HG02678 (cell line): ENCODE data around the gene NABP1.

Experiments
- ATAC-seq: cut with Tn5 transposase; IDR thresholded peaks from one replicate; pipeline ENCODE4 v1.9.1; 2021; ENCODE audit warnings: mild to moderate bottlenecking, moderate library complexity; ENCODE audit not compliant: unreplicated experiment

NABP1 gene

DNA sequence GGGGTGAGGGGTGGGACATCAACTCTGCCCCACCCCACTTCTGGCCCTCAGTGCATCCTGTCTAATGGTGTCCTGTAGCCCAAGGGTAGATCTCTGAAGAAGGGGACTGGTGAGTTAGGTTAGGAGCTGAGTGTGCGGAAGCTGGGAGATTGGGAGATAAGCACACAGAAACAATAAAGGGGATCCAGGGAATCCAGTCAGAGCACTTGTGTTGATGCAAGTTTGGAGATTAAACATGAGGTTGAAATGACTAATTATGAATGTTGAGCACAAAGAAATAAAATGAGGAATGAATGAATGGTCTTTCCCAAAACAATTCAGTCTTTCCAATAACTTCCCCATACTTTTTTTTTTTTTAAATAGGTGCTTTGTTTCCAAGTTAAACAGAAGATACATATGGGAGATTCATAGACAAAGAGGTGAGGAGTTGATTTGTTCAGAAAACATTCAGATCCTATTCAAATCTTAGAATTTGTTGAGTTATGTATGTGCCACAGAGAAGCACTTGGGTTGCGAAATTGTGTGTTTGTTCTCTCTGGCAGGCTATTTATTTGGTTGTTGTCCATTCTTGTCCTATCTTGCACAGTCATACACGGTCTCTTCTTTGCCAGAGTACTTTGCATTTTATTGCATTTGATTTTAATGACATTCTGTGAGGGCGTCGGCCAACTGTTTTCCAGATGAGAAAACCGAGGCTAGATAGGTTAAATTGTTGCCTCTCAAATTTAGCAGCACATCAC lies 31.6 kb upstream of the NABP1 start:
- no peak for ATAC-seq

DNA sequence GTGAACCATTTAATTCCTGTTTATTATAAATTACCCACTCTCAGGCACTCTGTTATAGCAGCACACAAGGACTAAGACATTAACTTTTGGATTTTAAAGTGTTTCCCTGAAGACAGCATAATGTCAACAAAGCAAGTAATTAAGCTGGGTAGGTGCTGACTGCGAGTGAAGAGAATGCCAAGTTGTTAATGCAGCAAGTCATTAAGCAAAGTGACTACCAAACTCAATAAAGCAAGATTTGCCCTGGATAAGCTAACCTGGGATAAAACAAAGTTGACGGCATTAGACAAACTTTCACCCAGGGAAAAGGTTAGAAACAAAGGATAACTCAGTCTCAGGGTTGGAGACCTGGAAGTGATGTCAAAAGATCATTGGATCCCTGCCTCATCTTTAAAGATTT lies 28.4 kb upstream of the NABP1 start:
- ATAC-seq, result no peak

DNA sequence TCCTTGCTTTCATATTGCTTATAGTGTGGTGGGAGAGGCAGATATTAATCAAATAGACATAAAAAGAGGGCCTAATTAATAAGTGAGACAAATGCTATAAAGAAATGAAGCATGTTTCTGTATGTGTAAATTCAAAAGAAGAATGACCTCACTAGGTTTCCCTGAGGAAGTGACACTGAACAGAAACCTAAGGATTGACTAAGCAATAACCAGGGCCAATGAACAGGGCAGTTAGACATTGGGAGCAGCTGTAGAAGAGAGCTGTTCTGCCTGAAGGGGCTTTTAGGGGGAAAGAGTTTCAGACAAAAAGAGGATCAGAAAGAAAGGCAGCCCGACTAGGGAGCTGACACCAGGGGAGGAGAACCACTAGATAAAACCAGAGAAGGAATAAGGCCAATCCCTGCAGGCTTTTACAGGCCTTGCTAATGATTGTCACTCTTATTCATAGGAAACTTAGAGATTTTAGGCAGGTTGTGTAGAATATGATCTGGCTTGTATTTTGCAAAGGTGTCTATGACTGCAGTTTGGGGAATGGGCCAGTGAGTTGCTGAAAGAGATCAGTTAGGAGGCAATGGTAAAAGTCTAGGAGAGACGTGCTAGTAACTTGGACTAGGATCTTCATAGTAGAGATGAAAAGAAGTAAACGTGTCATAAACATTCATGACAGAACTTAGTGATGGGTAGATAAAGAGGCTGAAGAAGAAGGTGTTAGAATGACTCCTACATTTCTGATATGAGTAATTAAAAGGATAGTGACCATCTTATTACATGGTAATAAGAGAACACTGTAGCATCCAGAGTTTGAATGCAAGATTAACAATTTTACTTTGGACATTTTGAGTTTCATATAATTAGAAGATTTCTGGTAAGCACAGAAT lies 26.8 kb upstream of the NABP1 start:
- peak; percentile 99 for ATAC-seq

- no peak for ATAC-seq
Observed at GRCh38 chr2:191653667-191654391, 24.1 kb upstream of the NABP1 start.

GRCh38 chr2:191656391-191656790 lies 21.5 kb upstream of the NABP1 start:
- no peak for ATAC-seq

DNA sequence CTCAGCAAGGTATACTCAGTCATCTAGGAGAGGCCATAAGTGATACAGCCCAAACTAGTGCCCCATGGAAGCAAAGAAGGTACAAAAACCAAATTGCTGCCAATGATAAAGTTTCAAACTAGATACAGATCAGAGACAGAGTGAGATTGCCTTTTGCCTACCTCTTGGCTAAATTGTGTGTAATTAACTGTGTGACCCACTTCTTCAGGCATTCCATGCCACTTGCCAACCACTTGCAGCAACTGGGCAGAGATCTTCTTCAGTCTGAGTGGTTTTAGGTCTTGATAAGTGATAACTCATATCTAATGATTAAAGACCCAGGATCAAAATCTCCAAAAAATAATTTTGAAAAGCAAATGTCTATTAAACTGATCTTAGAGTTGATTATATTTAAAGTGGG lies 21.1 kb upstream of the NABP1 start:
- no peak for ATAC-seq

GRCh38 chr2:191657977-191658376 lies 20.0 kb upstream of the NABP1 start:
- ATAC-seq, result no peak

DNA sequence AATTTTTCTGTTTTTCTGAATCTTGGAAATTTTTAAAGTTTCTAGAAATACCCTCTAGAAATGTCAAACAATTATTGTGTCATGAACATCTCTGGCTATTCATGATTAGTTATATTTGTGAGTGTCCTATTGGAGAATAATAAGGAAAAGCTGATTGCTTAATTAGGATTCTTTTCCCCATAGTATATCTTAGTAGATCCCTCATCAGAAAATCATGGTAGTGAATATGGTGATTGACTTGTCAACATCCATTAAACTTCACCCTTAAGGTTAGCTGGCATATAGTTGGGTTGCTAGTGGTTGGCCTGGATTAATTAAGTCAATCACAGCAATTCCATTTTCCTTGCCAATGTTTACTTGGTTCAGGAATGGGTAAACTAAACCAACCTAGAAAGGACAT lies 18.7 kb upstream of the NABP1 start:
- no peak for ATAC-seq

GRCh38 chr2:191660575-191660974 lies 17.4 kb upstream of the NABP1 start:
- no peak for ATAC-seq

- ATAC-seq, result no peak
Observed at GRCh38 chr2:191661097-191661924, 16.6 kb upstream of the NABP1 start.

DNA sequence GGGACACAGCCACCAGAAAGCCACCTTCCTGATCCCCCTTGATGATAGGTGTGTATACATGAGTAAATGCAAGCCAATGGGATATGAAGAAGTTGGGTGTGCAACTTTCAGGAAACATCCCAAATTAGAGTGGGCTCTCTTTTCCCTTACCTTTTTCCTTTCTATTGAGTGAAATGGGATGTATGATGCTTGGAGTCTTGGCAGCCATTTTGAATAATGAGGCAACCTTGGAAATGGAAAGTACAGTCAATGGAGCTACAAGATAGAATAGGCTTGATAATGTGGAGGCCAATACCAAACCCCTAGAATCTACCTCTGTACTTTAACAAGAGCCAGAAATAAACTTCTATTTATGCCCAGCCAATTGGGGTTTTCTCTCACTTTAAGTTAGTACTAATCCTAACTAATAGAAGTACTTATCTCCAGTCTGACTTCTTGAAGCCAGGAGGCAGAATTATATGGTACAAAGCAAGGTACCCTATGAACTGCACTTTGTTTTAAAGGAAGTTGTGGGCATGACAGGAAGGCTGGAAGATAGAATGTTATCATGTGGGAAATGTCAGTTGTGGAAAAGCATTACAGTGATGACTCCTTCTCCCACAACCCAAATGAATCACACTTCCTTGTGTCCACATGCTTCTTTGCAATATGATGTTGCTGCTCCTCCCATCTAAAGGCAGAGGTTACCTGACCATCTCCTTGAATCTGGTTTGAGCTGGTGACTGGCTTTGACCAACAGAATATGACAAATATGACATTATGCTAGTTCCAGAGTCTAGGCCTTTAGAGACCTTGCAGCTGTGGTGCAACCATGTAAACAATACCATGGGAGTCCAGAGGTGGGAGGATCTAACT lies 12.9 kb upstream of the NABP1 start:
- no peak for ATAC-seq

- no peak for ATAC-seq
Observed at GRCh38 chr2:191666226-191666625, 11.7 kb upstream of the NABP1 start.

GRCh38 chr2:191666732-191667131 lies 11.2 kb upstream of the NABP1 start:
- ATAC-seq, result peak; percentile 76

DNA sequence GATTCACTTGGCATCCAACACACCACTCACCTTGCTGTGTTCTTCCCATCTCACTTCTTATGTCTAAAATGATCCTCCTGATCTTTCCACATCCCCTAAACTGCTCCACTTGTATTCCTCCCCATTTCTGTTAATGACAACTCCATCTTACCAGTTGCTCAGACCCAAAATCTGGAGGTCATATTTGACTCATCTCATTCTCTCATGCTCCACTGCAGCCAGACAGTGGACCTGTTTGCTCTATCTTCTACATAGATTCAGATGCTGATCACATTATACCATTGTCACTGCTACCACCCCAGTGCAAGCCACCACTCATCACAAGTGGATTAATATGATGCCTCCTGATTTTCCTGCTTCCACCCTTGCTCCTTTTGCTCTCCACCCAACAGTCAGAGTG lies 7.9 kb upstream of the NABP1 start:
- peak; percentile 64 for ATAC-seq

DNA sequence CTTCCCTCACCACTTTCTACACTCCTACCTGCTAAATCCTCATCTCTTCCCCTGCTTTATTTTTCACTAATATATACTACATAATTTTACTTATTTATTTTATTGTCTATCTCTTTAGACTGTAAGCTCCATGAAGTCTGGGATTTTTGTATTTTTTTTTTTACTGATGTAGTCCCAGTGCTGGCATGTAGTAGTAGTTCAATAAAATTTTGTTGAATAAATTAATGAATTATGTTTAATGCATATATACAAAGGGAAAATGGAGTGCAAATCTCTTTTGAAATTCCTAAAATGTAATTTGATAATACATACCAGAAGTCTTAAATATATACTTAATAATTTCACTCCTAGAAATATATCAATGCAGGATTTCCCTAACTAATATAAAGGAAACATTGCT lies 7.1 kb upstream of the NABP1 start:
- ATAC-seq, result no peak

DNA sequence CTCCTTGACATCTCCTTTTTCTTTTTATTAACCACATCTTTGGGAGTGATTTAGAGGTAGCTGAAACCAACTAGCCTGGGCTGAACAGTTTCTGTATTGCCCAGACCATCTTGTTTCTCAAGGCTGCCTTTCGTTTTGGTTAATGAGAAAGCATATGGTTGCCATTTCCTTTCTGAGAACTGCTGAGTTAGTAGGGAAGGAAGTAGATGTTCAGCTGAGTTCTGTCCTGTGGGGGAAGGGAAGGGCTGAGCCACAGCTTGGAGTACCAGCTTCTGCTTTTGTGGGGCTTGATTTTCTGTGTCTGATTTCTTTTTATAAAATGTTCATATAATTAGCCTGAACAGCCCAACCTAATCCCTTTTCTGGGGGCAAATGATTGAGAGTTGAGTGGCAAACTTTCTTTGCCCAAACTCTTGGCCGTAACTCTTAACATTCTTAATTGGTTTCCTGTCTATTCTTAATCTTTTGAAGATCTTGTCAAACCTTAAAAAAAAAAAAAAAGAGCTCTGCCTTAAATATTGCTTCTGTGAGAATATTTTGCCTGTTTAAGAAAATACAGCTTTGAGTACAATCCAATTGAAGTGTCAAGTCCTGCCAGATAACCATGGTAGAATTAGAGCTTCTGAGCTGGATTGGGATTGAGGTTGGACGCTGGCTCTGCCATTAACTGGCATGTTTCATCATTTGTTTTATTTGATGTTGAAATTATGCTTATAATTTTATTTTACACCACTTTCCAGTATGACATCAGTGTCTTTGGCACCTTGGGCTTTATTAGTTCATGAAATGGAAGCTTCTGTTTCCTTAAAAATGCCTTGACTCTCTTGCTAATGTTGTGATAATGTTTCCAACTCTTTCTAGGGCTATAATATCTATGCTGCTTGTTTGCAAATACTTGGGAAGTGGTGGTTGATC lies 1.9 kb upstream of the NABP1 start:
- peak; percentile 58 for ATAC-seq

- ATAC-seq, result peak; percentile 30
Observed at GRCh38 chr2:191676790-191677645, 918 bp upstream of the NABP1 start.
